Measurements from ENCODE around the gene MYLK4. TPM values are rescaled to one million over a fixed set of nuclear protein-coding genes. Genes with fewer than 3 reads are reported as not detected.

The MYLK4 gene
- total RNA-seq, 6 experiments from 2014 or later = 0.10 to 0.21 (median 0.12) TPM

- peaks cover 4% of the 10 kb centered on the region for H3K27me3 Mint-ChIP-seq (ENCODE audit: insufficient read depth)
- peak overlapping the region; percentile 78 for H3K4me3 Mint-ChIP-seq
- H3K4me1 Mint-ChIP-seq (ENCODE audit: low read depth) = peaks cover 41% of the 10 kb centered on the region
- no peaks in the 10 kb centered on the region for H3K36me3 Mint-ChIP-seq (ENCODE audit: low read depth)
- peak; percentile 100 for TF ChIP-seq CTCF (IDR thresholded peaks at IDR 0.05)
- peak; percentile 50 for DNase-seq
- H3K27ac Mint-ChIP-seq = peak overlapping the region; percentile 46; the same call in 1 of the 2 replicates
- no peaks in the 10 kb centered on the region for H3K9me3 Mint-ChIP-seq
Measured at GRCh38 chr6:2634139-2634964, 116.4 kb downstream of the MYLK4 start.

- Mint-ChIP-seq H3K4me3 (peak overlapping the region; percentile 78; the same call in 1 of the 2 replicates), H3K4me1 (ENCODE audit: low read depth) (peaks cover 41% of the 10 kb centered on the region), H3K36me3 (ENCODE audit: low read depth) (no peaks in the 10 kb centered on the region), H3K9me3 (no peaks in the 10 kb centered on the region), H3K27ac (no peak overlapping the region), H3K27me3 (ENCODE audit: insufficient read depth) (peaks cover 4% of the 10 kb centered on the region)
- DNase-seq = no peak
- TF ChIP-seq CTCF (IDR thresholded peaks at IDR 0.05) = no peak
Measured at GRCh38 chr6:2633736-2634135, 117.0 kb downstream of the MYLK4 start.

- Mint-ChIP-seq H3K4me3 (no peak overlapping the region), H3K9me3 (no peaks in the 10 kb centered on the region), H3K27me3 (ENCODE audit: insufficient read depth) (peaks cover 2% of the 10 kb centered on the region), H3K27ac (no peak overlapping the region), H3K36me3 (ENCODE audit: low read depth) (no peaks in the 10 kb centered on the region), H3K4me1 (ENCODE audit: low read depth) (peaks cover 41% of the 10 kb centered on the region)
- TF ChIP-seq CTCF (IDR thresholded peaks at IDR 0.05) = no peak
- no peak for DNase-seq
Measured at GRCh38 chr6:2632976-2633584, 117.6 kb downstream of the MYLK4 start.

DNA sequence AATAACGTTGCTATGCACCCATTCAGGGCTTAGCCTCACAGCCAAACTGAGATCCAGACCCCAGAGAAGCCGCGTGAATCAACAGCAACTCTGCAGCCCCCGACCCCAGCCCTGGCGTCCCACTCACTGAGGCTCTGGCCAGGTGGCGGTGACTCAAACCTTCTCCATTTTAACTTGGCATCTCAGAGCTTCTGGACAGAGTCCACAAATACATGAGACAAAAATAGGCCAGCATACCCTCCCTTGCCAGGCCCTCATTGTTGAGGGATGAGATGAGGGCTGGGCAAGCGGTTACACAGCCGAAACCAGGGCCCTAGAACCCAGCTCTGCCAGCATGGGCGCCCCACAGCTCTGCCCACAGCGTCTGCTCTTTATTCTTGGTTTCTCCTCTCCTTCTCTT, 118.4 kb downstream of the MYLK4 start:
- H3K36me3 Mint-ChIP-seq (ENCODE audit: low read depth) = no peaks in the 10 kb centered on the region
- H3K4me1 Mint-ChIP-seq (ENCODE audit: low read depth) = peaks cover 41% of the 10 kb centered on the region
- TF ChIP-seq CTCF (IDR thresholded peaks at IDR 0.05) = no peak
- no peak overlapping the region for H3K27ac Mint-ChIP-seq
- DNase-seq = no peak
- H3K9me3 Mint-ChIP-seq = no peaks in the 10 kb centered on the region
- no peak overlapping the region for H3K4me3 Mint-ChIP-seq
- H3K27me3 Mint-ChIP-seq (ENCODE audit: insufficient read depth) = no peaks in the 10 kb centered on the region; the same call in 1 of the 2 replicates

GRCh38 chr6:2630891-2631571, 119.7 kb downstream of the MYLK4 start:
- no peaks in the 10 kb centered on the region for H3K9me3 Mint-ChIP-seq
- no peaks in the 10 kb centered on the region; the same call in 1 of the 2 replicates for H3K27me3 Mint-ChIP-seq (ENCODE audit: insufficient read depth)
- H3K36me3 Mint-ChIP-seq (ENCODE audit: low read depth) = no peaks in the 10 kb centered on the region
- peak overlapping the region; percentile 44 for H3K4me3 Mint-ChIP-seq
- DNase-seq = no peak
- peak overlapping the region; percentile 79 for H3K27ac Mint-ChIP-seq
- H3K4me1 Mint-ChIP-seq (ENCODE audit: low read depth) = peaks cover 41% of the 10 kb centered on the region
- no peak for TF ChIP-seq CTCF (IDR thresholded peaks at IDR 0.05)
